BLaER1 (cell line): ENCODE results near the gene MYL9.

Experiments used
- H3K27ac ChIP-seq: shearing (Covaris generic); formaldehyde crosslinking; 2 replicates; pipeline ENCODE4 v1.8.1; 2022
- H3K27me3 ChIP-seq: shearing (Covaris generic); formaldehyde crosslinking; 2 replicates; pipeline ENCODE4 v1.8.1; 2022
- H3K36me3 ChIP-seq: shearing (Covaris generic); formaldehyde crosslinking; 2 replicates; pipeline ENCODE4 v1.8.1; 2022
- H3K4me1 ChIP-seq: shearing (Covaris generic); formaldehyde crosslinking; 2 replicates; pipeline ENCODE4 v1.8.1; 2022
- H3K4me2 ChIP-seq: shearing (Covaris generic); formaldehyde crosslinking; 2 replicates; pipeline ENCODE4 v1.8.1; 2022
- H3K4me3 ChIP-seq: shearing (Covaris generic); formaldehyde crosslinking; 2 replicates; pipeline ENCODE4 v1.8.1; 2022
- H3K9ac ChIP-seq: shearing (Covaris generic); formaldehyde crosslinking; 2 replicates; pipeline ENCODE4 v1.8.1; 2022
- H3K9me3 ChIP-seq: shearing (Covaris generic); formaldehyde crosslinking; 2 replicates; pipeline ENCODE4 v1.8.1; 2022
- H4K20me1 ChIP-seq: shearing (Covaris generic); formaldehyde crosslinking; 2 replicates; pipeline ENCODE4 v1.8.1; 2022
- Cebpa-rat ChIP-seq: shearing (Covaris generic); IDR thresholded peaks from 2 replicates; pipeline ENCODE4 v1.8.1; 2022

MYL9 gene

DNA sequence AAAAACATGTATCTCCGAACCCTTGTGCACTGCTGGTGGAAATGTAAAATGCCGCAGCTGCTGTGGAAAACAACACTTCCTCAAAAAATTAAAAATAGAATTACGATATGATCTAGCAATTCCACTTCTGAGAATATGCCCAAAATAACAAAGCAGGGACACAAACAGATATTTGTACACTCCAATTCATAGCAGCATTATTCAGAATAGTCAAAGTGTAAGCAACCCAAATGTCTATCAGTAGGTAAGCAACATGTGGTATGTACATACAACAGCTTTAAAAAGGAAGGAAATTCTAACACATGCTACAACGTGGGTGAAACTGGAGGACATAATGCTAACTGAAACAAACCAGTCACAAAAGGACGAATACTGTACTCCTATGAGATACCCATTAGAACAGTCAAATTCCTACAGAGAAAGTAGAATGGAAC, 58.6 kb downstream of the MYL9 start:
- peaks cover 6% of the 10 kb centered on the region for H4K20me1 ChIP-seq
- TF ChIP-seq Cebpa-rat, result no peak
- no peaks in the 10 kb centered on the region for H3K9me3 ChIP-seq
- no peak overlapping the region for H3K4me3 ChIP-seq
- H3K9ac ChIP-seq, result 0 out of 2 replicates have a peak overlapping the region, but pooled peaks have one; percentile 34
- H3K27me3 ChIP-seq, result no peaks in the 10 kb centered on the region
- H3K36me3 ChIP-seq, result peaks cover 8% of the 10 kb centered on the region; the same call in 1 of the 2 replicates
- peaks cover 89% of the 10 kb centered on the region for H3K4me1 ChIP-seq
- peak overlapping the region; percentile 71 for H3K4me2 ChIP-seq
- H3K27ac ChIP-seq, result peak overlapping the region; percentile 77
